Stimulated activated CD4-positive, alpha-beta T cell treated with anti-CD3 and anti-CD28 coated beads, Interleukin-15, amount 100 ng/mL, for 1 hour (primary cell): ENCODE measurements around the gene CEACAM3.
"Not testable (repeated sequence)": the region's sequence is repeated elsewhere in the genome, so short reads cannot be mapped to it uniquely, and the experiment has no call there.

ENCODE experiments used
- DNase-seq, 2 donors: peaks; one replicate each; pipeline ENCODE4 v3.0.0-alpha.2; 2020; ENCODE audit warnings: low read depth in 1 of 2, low spot score in 1 of 2

Gene CEACAM3

DNA sequence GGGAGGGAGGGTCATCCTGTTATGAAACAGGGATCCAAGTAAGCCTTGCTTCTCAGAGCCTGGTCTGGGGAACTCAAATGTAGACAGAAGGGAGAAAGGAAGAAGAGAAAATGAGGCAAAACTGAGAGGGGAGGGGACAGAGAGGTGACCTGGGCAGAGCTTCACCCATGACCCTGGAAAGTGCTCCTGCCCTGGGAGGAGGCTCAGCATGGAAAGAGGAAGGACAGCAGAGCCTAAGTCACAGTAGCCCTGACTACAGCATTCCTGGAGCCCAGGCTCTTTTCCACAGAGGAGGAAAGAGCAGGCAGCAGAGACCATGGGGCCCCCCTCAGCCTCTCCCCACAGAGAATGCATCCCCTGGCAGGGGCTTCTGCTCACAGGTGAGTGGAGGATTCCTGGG lies at the start of gene CEACAM3:
Gene CEACAM3, plus strand, starts transcription at position 226 of the 400 bp plus-strand sequence. Its CDS starts 91 bp downstream, at position 317.
- no peak for DNase-seq

DNA sequence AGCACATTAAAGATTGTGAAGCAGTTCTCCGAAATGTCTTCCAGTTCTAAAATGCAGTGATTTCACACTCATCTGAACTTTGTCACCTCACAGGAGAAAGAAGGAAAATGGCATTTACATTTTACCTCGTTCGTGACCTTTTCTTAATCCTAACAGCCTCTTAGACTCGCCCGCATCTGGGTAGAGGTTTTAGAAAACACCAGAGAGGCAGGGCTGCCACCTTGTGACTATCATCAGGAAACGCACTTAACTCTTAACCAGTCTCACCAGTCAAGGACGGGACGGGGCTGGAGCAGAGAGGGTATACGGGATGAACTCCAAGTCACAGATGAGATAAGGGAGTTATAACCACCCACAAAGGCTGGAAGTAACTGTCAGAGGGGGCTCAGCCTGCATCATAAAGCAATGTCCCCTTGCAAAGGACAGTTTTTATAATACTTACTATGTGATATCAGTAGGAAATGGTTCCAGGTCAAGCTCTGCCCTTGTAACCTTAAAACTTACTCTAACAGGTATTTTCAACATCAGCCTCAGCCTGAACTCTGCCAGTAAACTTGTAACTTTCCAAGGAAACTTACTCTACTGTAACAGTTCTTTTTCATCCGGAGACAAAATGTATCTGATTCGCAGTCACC lies 49.7 kb upstream of the CEACAM3 start:
- peak in 1 of 2 donors; percentile 7 for DNase-seq

DNA sequence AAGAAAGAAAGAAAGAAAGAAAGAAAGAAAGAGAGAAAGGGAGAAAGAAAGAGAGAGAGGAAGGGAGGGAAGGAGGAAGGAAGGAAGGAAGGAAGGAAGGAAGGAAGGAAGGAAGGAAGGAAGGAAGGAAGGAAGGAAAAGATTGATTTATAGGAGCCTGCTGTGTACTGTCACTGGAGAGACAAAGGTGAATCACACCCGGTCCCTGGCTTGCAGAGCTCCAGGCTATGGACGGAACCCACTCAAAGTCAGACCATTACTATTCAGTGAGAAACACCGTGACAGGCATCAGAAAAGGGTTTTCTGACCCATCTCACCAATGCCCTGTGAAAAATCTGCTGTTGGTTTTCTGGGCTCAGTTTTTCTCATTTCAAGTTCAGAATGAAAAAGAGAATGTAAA lies 48.4 kb upstream of the CEACAM3 start:
- DNase-seq, result no peak

DNA sequence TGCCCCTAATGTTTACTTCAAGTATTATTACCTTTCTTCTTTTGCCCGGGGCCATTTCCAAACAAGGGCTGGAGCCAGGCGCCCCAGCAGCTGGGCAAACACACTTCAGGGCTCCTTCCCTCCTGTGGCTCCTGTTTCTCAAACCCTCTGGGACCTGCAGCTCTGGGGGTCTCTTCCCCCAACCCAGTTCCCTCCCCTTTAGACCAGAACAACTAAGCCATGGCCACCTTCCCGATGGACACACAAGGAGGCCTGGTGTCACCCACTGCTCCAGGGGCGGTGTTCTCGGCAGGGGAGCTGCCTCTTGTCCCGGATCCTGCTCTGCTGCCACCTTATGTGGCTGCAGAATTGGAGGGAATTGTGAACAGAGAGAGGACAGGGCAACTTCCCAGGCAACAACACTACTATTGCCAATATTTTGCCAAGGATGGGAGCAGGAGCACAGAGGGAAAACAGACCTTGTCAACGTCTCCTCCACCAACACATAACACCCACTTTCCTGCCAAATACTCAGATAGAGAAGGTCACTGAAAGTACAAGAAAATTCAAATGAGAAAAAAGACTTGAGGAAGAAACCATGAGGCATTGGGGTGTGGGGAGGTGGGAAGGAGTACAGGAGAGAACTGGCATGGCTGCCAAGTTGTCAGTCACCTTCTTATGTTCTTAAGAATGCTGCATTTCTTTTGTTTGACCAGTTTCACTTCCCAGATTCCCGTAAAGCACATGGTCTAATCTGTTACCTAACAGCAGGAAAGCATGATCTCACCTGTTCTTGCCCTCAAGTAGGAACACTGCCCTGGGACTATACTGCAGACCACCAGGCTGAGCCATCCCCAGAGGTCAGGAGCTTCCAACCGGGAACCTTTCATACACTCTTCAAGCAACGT lies 45.9 kb upstream of the CEACAM3 start:
- not testable (repeated sequence) for DNase-seq

DNA sequence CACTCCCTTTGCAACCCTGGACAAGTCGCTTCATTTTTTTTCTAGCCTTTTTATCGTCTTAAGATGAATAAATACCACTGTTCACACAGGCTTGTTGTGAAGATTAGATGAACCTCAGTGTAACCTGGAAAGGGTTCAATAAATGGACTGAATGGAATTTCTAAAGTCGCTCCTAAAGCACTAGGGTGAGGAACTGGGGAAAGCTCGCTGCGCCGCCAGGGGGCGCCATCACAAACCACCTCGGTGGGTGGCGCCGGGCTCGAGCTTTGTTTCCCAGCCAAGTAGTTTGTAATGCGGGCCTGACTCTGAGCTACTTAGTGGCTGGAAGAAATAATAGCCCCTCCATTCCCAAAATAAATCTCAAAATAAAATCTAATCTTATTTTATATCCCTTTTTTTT lies 43.2 kb upstream of the CEACAM3 start:
- DNase-seq, result peak; percentile 58 to 70

DNA sequence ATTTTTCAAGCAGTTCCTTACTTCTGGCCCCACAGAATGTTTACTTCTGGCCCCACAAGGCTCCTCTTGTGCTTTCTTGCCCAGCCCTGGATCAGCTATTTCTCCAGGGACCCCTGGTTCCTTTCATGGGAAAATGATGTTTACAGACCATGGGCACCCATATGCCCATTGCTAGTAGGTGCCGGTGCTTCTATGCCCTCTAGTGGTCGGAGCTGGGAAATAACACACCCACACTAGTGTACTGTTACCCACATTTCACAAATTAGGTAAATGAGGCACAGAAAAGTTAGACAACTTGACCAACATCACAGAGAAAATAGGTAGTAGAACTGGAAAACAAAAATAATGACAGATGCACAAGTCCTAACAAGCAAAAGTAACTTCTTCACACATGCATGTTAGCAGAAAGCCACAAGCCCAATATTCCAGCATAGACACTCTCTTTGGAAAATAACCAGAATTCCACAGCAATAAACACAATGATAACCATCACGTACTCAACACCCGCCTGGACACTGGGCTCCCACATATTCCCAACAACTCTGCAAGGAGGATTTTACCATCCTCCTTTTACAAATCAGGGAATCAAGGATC lies 42.4 kb upstream of the CEACAM3 start:
- DNase-seq, result peak; percentile 31 to 34

DNA sequence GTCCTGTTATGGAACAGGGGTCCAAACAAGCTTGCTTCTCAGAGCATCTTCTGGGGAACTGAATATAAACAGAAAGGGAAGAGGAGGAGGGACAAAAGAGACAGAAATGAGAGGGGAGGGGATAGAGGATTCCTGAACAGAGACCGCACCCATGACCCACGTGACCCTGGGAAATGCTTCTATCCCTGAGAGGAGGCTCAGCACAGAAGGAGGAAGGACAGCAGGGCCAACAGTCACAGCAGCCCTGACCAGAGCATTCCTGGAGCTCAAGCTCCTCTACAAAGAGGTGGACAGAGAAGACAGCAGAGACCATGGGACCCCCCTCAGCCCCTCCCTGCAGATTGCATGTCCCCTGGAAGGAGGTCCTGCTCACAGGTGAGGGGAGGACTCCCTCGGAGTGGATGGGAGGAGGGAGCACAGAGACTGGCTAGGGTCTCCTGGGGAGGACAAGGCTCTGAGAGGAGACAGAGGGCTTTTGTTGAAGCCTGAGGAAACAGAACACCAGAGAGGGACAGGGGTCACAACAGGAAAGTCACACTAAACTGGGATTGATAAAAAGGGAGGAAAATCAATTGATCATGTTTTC lies 41.0 kb upstream of the CEACAM3 start, which contains the start of gene CEACAM6:
Gene CEACAM6, plus strand, starts transcription at position 203 of the 586 bp plus-strand sequence. Its CDS starts 109 bp downstream, at position 312.
- no peak for DNase-seq

DNA sequence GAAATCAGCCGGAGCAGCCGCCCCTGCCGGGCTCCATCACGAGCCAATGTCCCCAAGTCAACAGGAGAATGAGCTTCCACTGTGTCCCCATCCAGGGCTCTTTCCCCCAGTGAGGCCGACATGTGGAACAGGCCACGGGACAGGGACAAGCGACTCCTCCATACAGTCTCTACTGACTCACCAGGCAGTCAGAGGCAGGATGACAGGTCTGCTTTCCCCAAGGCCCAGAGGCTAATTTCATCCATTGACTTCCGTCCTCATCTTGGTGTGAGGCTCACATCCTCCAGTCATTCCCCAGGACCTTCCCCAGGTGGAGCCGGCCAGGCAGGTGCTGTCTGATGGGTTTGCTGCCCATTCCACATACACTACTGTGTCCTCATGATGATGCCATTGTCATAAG lies 37.5 kb upstream of the CEACAM3 start:
- DNase-seq, result no peak

DNA sequence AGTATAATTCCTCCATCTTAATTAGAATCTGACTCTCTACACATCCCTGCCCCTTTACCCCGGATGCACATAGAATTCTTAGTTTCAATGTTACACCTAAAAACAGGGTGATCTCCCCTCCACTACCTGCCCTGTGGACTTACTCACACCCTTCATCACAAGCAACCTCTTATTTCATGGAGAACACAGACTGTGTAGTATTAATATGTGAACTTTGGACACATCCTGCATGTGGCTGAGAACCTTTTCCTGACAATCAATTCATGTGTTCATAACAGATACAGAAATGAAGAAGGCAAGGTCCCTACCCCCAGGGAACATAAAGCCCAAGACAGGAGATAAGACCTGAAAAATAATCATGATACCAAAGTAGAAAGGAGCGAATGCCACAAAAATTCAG lies 29.3 kb upstream of the CEACAM3 start:
- DNase-seq, result no peak

DNA sequence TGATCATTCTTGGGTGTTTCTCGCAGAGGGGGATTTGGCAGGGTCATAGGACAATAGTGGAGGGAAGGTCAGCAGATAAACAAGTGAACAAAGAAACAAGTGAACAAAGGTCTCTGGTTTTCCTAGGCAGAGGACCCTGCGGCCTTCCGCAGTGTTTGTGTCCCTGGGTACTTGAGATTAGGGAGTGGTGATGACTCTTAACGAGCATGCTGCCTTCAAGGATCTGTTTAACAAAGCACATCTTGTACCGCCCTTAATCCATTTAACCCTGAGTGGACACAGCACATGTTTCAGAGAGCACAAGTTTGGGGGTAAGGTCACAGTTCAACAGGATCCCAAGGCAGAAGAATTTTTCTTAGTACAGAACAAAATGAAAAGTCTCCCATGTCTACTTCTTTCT lies 28.3 kb upstream of the CEACAM3 start:
- DNase-seq, result not testable (repeated sequence)

DNA sequence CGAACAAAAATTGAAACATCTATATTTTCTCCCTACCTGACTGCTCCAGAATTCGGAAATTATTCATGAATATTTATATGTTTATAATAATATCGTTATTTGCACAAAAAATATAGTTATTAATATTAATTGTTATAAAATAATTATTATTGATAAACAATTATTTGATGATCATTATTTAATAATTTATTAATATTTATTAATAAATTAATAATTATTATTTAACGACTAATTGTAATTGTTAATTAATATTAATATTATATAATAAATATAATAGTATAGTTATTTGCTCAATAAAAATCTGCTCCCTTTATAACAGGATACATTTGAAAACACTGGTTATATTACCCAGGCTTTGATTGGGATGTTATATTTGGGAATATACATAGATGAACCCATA lies 26.8 kb upstream of the CEACAM3 start:
- DNase-seq, result no peak

DNA sequence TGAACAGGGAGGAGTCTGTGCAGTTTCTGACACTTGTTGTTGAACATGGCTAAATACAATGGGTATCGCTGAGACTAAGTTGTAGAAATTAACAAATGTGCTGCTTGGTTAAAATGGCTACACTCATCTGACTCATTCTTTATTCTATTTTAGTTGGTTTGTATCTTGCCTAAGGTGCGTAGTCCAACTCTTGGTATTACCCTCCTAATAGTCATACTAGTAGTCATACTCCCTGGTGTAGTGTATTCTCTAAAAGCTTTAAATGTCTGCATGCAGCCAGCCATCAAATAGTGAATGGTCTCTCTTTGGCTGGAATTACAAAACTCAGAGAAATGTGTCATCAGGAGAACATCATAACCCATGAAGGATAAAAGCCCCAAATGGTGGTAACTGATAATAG lies 25.0 kb upstream of the CEACAM3 start:
- DNase-seq, result no peak

DNA sequence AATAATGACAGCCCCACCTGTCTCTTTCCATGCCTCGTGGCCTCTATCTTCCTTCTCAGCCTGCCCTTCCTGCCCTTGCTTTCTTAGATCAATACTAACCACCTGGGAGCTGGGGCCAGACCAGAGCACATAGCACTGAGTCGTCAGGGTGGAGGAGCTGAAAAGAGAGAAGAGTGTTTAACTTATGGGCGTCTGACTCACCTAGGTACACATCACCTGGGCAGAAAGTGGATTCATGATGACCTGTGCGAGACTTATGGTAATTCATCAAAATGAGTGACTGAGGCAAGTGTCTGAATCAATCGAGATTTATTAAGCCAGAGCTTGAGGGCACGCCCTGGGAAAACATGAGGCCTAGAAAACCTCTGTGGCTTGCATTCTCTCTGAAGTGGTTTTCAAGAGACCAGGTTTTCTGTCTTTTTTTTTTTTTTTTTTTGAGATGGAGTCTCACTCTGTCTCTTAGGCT lies 21.8 kb upstream of the CEACAM3 start:
- DNase-seq, result no peak

DNA sequence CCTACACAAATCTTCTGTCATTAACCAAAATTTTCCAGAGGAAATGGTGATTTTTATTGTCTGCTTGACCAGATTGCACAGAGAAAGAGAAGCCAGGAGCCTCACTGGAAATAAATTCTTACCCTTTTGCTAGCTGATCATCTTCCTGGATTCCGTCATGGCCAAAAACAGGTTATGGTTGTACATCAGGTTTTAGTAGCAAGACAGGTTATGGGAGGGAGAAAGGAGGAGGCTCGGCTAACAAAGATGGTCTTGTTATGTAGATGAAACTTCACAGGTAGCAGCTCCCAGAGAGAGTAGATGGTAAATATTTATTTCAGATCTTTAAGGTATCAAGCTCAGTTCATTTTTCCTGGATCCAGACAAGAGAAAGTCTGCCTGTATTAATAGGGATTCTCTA lies 19.7 kb upstream of the CEACAM3 start:
- DNase-seq, result no peak

DNA sequence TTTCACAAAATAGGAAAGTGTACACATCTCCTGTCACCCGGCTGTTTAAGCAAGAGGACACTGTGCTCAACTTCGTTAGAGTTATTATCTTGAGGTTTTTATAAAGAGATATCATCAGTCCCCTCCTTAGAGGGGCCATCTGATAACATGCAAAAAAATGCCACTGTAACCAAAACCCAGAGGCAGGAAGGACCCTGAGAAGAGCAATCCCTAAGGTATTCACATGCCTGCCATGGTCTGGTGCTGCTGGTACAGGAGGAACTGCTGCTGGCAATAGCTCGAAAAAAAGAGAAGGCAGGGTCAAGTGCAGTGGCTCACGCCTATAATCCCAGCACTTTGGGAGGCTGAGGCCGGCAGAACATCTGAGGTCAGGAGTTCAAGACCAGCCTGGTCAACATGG lies 12.8 kb upstream of the CEACAM3 start:
- DNase-seq, result no peak

DNA sequence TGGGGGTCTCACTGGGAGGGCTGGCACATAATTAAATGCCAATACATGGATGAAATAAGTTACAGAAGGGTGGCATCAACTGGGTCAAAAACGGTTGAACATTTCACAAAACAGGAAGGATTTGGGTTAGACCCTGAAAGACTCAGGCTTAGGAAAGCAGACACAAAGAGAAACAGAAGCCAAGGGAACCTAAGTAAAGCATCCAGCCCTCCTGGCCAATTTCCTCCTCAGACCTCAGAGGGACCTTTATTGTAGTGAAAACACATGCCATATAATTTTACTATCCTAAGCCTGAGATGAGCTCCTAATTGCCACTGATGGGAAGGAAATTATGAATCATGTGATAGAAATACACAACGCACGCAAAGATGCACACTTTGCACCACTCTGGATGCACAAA lies 12.1 kb upstream of the CEACAM3 start:
- DNase-seq, result no peak

DNA sequence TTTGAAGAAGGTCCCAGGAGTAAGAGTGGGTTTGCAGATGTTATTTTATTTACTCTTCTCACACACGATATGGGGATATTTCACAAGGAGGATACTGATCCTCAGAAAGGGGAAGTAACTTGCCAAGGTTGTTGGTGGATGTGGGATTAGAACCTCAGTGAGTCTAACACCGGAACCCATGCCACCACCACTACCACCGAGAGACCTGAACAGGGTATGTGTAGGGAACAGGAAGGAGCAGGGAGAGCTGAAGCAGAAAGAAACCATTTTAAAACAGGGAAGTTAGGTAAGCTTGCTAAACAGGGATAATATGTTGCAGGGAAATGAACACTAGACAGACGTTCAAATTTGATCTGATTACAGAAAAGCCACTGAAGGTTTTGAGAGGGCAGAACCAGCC lies 11.6 kb upstream of the CEACAM3 start:
- DNase-seq, result no peak

DNA sequence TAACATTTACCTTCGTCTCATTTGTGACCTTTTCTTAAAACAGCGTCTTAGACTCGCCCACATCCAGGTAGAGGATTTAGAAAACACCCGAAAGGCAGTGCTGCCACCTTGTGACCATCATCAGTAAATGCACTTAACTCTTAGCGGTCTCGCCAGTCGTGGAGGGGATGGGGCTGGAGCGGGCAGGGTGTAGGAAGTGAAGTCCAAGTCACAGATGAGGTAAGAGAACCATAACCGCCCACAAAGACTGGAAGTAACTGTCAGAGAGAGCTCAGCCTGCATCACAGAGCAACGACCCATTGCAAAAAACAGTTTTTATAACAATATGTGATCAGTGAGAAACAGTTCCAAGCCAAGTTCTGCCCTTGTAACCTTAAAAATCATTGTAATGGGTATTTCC lies 10.7 kb upstream of the CEACAM3 start:
- DNase-seq, result peak; percentile 37 to 45

DNA sequence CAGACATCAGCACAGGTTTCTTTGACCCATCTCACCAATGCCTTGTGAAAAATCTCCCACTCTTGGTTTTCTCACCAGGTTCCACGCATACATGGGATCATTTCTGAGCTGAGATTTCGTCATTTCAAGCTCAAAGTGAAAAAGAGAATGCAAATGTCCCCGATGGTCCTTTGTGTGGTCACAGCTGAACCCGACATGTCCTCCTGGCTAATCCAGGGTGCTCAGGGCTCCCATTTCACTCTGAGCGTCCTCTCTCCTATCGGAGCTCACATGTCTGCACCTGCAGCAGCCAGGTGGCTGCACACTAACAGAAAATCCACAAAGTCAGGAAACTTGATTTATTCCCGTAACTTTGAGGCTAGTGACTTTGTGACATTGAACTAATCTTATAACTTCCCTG lies 9.3 kb upstream of the CEACAM3 start:
- no peak for DNase-seq

DNA sequence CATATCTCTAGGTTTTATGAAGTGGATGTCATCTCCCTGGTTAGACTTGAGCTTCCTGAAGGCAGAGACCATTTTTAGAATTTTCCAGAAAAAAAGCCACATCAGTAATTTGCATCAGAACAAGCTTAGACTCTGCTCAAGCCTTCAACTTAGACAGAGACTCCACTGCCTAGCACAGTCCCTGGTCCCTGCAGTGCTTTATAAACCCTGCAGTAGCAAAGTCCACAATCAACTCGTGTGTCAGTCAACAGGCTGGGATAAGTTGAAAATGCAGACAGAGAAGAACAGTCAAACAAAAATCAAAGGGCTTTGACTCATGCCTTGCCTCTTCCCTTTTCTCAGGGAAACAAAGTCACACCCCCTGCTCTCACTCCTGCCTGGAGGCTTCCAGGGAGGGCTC lies 7.9 kb upstream of the CEACAM3 start:
- not testable (repeated sequence) for DNase-seq

DNA sequence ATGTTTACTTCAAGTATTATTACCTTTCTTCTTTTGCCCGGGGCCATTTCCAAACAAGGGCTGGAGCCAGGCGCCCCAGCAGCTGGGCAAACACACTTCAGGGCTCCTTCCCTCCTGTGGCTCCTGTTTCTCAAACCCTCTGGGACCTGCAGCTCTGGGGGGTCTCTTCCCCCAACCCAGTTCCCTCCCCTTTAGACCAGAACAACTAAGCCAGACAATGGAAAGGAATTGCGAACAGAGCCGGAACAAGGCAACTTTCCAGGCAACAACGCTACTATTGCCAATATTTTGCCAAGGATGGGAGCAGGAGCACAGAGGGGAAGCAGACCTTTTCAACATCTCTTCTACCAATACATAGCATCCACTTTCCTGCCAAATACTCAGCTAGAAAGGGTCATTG lies 7.3 kb upstream of the CEACAM3 start:
- not testable (repeated sequence) for DNase-seq
